GM13977 (cell line): ENCODE data around the gene MED20.
A peak's percentile ranks its signal among the peaks of the same experiment; 100 is the strongest.

Source experiments
- DNase-seq: peaks from one replicate; pipeline ENCODE4 v3.0.0; 2012; ENCODE audit warnings: low spot score
- in situ Hi-C: fragments of 300-500 bp; cut with MboI; formaldehyde crosslinking; loops from one replicate; pipeline ENCODE4 v1.12.0; 2022; ENCODE audit warnings: low sequenced_read_pairs, low pct_unique_long_range_greater_than_20kb, mixed read lengths, inconsistent platforms; ENCODE audit not compliant: unreplicated experiment
- TF ChIP-seq, protein P1 (sequence below): IDR thresholded peaks from 2 replicates; pipeline ENCODE4 v1.5.1; 2012; ENCODE audit warnings: mild to moderate bottlenecking, control low read depth; ENCODE audit not compliant: insufficient read depth; ENCODE audit errors: extremely low read depth, missing control alignments

The MED20 gene

DNA sequence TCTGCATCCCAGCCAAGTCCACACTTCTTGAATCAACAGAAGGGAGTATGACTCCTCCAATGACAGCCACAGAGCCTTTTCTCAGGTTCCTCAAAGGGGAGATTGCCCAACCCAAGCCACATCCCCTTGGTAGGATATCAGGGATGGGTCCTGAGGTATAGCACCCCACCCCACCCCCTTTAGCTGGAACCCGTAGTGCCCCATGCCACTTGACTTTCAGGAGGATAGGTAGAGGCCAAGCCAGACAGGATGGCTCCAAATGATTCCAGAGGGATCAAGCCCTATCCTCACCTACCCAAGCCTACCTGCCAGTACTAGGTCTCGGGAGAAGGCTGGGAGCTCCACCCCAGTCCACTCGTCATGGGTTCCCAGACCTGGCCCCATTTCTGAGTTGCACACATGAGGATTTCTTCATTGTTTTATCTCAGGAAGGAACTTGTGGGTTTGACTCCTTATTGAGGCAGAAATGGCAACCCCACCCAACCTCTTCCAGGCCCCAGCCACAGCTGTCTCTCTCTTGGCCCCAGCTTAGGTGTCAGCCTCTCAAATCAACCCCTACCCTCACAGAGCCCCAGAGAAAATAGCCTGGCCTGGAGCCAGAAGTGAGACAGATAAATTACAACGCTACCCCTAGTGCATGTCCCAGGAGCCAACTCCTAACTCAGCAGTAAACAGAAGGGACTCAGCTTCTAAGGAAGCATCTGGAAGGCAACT is 17.1 kb upstream of the MED20 start:
- no peak for DNase-seq
- TF ChIP-seq, protein P1, sequence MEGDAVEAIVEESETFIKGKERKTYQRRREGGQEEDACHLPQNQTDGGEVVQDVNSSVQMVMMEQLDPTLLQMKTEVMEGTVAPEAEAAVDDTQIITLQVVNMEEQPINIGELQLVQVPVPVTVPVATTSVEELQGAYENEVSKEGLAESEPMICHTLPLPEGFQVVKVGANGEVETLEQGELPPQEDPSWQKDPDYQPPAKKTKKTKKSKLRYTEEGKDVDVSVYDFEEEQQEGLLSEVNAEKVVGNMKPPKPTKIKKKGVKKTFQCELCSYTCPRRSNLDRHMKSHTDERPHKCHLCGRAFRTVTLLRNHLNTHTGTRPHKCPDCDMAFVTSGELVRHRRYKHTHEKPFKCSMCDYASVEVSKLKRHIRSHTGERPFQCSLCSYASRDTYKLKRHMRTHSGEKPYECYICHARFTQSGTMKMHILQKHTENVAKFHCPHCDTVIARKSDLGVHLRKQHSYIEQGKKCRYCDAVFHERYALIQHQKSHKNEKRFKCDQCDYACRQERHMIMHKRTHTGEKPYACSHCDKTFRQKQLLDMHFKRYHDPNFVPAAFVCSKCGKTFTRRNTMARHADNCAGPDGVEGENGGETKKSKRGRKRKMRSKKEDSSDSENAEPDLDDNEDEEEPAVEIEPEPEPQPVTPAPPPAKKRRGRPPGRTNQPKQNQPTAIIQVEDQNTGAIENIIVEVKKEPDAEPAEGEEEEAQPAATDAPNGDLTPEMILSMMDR: no peak
- in situ Hi-C loops: no loop called here

DNA sequence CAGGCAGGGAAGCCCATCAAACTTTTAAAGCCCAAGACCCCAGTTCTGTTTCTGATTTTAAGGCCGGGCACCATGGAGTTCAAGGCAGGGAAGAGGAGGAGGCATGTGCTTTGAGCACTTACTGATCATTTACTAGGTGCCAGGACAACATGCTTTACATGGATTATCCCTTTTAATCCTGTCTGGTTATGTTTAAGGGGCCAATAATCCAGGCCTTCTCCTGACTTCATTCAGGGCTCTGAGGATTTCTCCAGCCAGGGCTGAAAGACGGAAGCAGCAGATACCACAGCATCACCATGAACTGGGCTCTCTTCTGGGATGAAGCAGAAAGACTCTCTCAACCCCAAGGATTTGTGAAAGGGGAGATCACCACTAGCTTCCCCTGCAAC is 16.5 kb upstream of the MED20 start:
- TF ChIP-seq, protein P1: no peak
- in situ Hi-C loops: no loop called here
- DNase-seq: no peak

DNA sequence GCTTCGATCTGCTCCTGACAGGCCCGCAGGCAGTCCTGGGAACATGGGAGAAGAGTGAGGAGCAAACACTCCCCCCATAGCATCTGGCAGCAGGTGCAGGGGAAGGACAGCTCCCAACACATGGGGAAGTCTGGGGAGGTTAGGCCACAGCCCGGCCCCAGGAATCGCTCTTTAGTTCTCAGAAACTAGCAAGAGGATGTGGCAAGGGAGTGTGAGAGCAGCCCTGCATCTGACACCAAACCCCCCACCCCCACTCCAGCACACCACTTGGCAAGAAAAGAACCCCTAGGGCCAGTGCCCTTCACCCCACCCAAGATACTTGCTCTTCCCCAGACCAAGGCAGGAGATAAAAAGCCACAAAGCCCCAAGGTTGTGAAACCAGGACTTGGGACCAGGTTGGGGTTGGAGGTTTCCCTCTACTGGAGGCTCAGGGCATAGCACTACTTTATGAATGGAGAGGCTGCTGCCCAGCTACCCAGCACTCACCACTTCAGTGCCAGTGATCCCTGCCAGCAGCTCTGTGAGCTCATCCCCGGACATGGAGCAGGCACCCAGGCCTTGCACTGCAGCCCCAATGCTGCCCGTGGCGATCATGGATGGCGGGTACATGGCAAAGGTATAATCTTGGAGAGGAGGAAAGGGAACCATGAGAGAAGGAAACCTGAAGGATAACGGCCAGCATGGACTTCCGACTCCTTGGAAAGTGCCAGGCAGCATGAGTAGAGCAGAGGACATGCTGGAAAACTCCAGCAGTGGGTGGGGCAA is 15.3 kb upstream of the MED20 start:
- DNase-seq: peak; percentile 77
- in situ Hi-C loops: no loop called here
- TF ChIP-seq, protein P1: peak; percentile 78

DNA sequence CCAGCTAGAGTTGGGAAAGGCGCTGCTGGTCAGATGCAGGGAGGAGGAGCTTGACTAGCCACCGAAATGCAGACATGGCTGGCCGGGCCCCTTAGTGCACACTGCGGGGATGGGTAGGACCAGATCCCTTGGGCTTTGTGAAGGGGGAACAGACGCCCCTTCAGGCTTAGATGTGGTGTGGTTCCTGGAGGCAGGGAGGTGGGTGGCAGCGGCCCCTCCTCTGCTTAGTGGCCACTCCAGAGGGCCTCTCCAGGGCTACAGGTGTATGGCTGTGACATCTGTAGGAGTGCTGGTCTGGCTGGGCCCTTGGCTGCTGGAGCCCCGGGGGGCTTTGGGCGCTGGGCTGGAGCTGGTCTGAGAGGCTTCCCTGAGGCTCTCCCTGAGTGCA is 14.7 kb upstream of the MED20 start:
- TF ChIP-seq, protein P1: no peak
- in situ Hi-C loops: no loop called here
- no peak for DNase-seq

DNA sequence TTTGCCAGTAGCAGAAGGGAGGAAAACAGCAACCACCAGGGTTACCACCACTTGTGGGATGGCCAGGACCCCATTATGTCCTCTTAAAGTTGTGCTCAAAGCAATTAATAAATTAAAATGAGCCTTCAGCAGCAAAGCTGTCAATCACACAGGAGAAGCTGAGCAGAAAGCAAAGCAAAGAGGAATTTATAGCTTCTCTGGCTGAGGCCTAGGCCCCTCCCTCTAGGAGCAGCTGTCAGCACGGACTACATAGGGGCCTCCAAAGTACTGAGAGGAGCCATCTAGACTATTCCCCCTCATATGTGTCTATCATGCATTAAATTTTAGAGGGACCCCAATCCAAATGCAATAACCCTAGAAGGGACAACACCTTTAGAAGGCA is 14.2 kb upstream of the MED20 start:
- no peak for DNase-seq
- TF ChIP-seq, protein P1: no peak
- in situ Hi-C loops: no loop called here

DNA sequence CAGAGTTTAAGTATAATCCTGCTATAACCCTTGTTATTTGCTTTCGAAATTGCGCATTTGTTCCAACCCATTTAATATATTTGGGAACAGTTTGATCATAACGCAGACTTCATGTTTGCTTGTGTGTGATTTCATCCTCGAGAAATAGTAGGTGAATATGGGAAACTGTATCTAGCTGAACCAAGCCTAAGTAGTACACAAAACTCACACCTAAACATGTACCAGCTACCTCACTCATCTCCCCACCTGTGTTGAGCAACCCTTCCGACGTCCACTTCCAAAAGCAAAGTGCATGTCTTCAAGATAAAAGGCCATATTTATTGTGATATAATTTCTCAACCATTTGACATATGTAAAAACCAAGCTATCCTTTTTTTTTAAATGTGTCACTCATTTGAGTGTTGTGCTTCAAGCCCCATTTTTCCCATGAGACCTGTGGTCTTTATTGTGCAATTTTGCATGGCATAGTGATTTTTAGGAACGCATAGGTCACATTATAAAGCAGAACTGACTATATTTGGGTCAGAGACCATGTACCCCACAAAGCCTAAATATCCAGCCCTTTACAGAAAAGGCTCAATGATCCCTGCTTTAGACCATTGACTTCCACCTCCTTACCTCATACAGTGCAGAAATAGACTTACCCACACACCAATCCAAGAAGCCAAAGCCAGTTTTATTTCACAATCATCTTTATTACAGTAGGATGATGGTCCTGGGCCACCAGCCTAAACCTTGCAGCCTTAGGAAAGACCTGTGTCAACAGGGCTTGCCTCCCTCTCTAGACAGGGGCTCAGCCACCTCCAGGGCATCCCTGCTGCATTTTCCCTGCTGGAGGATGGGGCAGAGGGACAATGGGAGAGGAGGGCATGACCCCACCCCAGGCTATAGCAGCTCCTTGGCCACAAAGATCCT is 13.6 kb upstream of the MED20 start:
- DNase-seq: no peak
- TF ChIP-seq, protein P1: no peak
- in situ Hi-C loops: no loop called here
